ENCODE data around the gene APOA5.

The APOA5 gene

GRCh38 chr11:116831790-116832349 is 40.2 kb upstream of the APOA5 start:
- no peak for DNase-seq (ENCODE audit: low read depth in 2 of 2)
- H3K4me3 ChIP-seq (replicated peaks in 1 of 2; ENCODE audit: low read depth in 2 of 2, low read length in 2 of 2) = no peak overlapping the region
- no peak for TF ChIP-seq CTCF (IDR thresholded peaks at IDR 0.05; ENCODE audit: low read depth, low read length)

- no peak for TF ChIP-seq CTCF (IDR thresholded peaks at IDR 0.05; ENCODE audit: low read depth, low read length)
- DNase-seq (ENCODE audit: low read depth in 2 of 2) = no peak
- H3K4me3 ChIP-seq (replicated peaks in 1 of 2; ENCODE audit: low read depth in 2 of 2, low read length in 2 of 2) = no peak overlapping the region
Observed at GRCh38 chr11:116830184-116830912, 38.7 kb upstream of the APOA5 start.

- no peak for TF ChIP-seq CTCF (IDR thresholded peaks at IDR 0.05; ENCODE audit: low read depth, low read length)
- DNase-seq (ENCODE audit: low read depth in 2 of 2) = peak; percentile 67 to 75
- H3K4me3 ChIP-seq (replicated peaks in 1 of 2; ENCODE audit: low read depth in 2 of 2, low read length in 2 of 2) = no peak within 1 kb of the TSS
Observed at GRCh38 chr11:116829525-116830183, 38.0 kb upstream of the APOA5 start, which contains the start of gene APOC3. Gene APOC3 (plus strand): TSS chr11:116829907. CDS start chr11:116830583, 676 bp downstream.

GRCh38 chr11:116828632-116829524 is 37.2 kb upstream of the APOA5 start:
- H3K4me3 ChIP-seq (replicated peaks in 1 of 2; ENCODE audit: low read depth in 2 of 2, low read length in 2 of 2) = no peak overlapping the region
- TF ChIP-seq CTCF (IDR thresholded peaks at IDR 0.05; ENCODE audit: low read depth, low read length) = no peak
- no peak for DNase-seq (ENCODE audit: low read depth in 2 of 2)

- no peak for TF ChIP-seq CTCF (IDR thresholded peaks at IDR 0.05; ENCODE audit: low read depth, low read length)
- H3K4me3 ChIP-seq (replicated peaks in 1 of 2; ENCODE audit: low read depth in 2 of 2, low read length in 2 of 2) = no peak overlapping the region
- DNase-seq (ENCODE audit: low read depth in 2 of 2) = no peak
Observed at GRCh38 chr11:116827461-116827860, 35.8 kb upstream of the APOA5 start.

- no peak for DNase-seq (ENCODE audit: low read depth in 2 of 2)
- no peak overlapping the region for H3K4me3 ChIP-seq (replicated peaks in 1 of 2; ENCODE audit: low read depth in 2 of 2, low read length in 2 of 2)
- no peak for TF ChIP-seq CTCF (IDR thresholded peaks at IDR 0.05; ENCODE audit: low read depth, low read length)
Observed at GRCh38 chr11:116826751-116827431, 35.2 kb upstream of the APOA5 start.
